Thymus (tissue), 11 donors: ENCODE data around the gene NLRP5. TPM values are rescaled to one million over a fixed set of nuclear protein-coding genes. Genes with fewer than 3 reads are reported as not detected.
"Not testable (repeated sequence)": the region's sequence is repeated elsewhere in the genome, so short reads cannot be mapped to it uniquely, and the experiment has no call there.

ENCODE experiments used
- DNase-seq, 9 donors: peaks; one replicate each; pipeline ENCODE4 v3.0.0-alpha.2; 2013; ENCODE audit warnings: low spot score in 9 of 9, low read depth in 6 of 9, missing footprints in 1 of 9
- H3K27ac ChIP-seq, 2 donors: one replicate each; pipeline ENCODE4 v1.5.1; 2013; ENCODE audit warnings: control low read depth in 1 of 2, low read depth in 1 of 2, low read length in 1 of 2, mild to moderate bottlenecking in 1 of 2, moderate library complexity in 1 of 2
- H3K27me3 ChIP-seq, 2 donors: one replicate each; pipeline ENCODE4 v1.5.1; 2013; ENCODE audit warnings: low read length in 1 of 2; ENCODE audit not compliant: control insufficient read depth in 2 of 2, insufficient read depth in 1 of 2
- H3K36me3 ChIP-seq, 2 donors: one replicate each; pipeline ENCODE4 v1.5.1; 2013; ENCODE audit warnings: low read length in 1 of 2, mild to moderate bottlenecking in 1 of 2, moderate library complexity in 1 of 2; ENCODE audit not compliant: control insufficient read depth in 2 of 2, insufficient read depth in 2 of 2
- H3K4me1 ChIP-seq, 2 donors: one replicate each; pipeline ENCODE4 v1.5.1; 2013; ENCODE audit warnings: low read length in 2 of 2; ENCODE audit not compliant: control insufficient read depth in 2 of 2, insufficient read depth in 2 of 2
- H3K4me3 ChIP-seq, 2 donors: one replicate each; pipeline ENCODE4 v1.5.1; 2013; ENCODE audit warnings: low read length in 2 of 2, control low read depth in 1 of 2, mild to moderate bottlenecking in 1 of 2
- H3K9me3 ChIP-seq, 2 donors: one replicate each; pipeline ENCODE4 v1.5.1; 2013; ENCODE audit warnings: low read length in 1 of 2, mild to moderate bottlenecking in 1 of 2; ENCODE audit not compliant: control insufficient read depth in 2 of 2, insufficient read depth in 1 of 2
- WGBS: extraction: QIAGEN DNeasy Blood & Tissue Kit; methylation state at CpG from one replicate; pipeline ENCODE4 v1.1.7; 2013; 5-methylcytosine and 5-hydroxymethylcytosine counted together
- polyA plus RNA-seq: library from polyadenylated mRNA; stranded (reverse); fragments of 200-250 nt; gene quantifications from one replicate; pipeline ENCODE4 v1.2.3, GENCODE V29; 2013
- total RNA-seq: library from RNA; stranded (reverse); fragments of 120-200 nt; gene quantifications from one replicate; pipeline ENCODE4 v1.2.4, GENCODE V29; 2013
- donor health status: healthy.

Gene NLRP5
- total and polyA plus RNA-seq, 2 donors, result 0.02 TPM; not detected in 1

- Histone ChIP-seq H3K4me1 (no peaks in the 10 kb centered on the region), H3K9me3 (peaks cover 0 to 16% of the 10 kb centered on the region in 2 donors), H3K4me3 (no peak overlapping the region), H3K27ac (no peak overlapping the region), H3K36me3 (peaks cover 8 to 46% of the 10 kb centered on the region in 2 donors), H3K27me3 (no peaks in the 10 kb centered on the region)
- DNase-seq, result no peak
- 92% methylated on average over 38 of the region's 38 CpGs for WGBS
Measured at GRCh38 chr19:56091751-56092546, 105.4 kb downstream of the NLRP5 start.

- peaks cover 0 to 16% of the 10 kb centered on the region in 2 donors for H3K9me3 ChIP-seq
- WGBS, result 98% methylated on average over 32 of the region's 32 CpGs
- DNase-seq, result no peak
- no peaks in the 10 kb centered on the region for H3K27me3 ChIP-seq
- no peaks in the 10 kb centered on the region for H3K4me1 ChIP-seq
- H3K27ac ChIP-seq, result no peak overlapping the region
- H3K4me3 ChIP-seq, result no peak overlapping the region
- H3K36me3 ChIP-seq, result peaks cover 10 to 48% of the 10 kb centered on the region in 2 donors
Measured at GRCh38 chr19:56092685-56093631, 106.4 kb downstream of the NLRP5 start.

- peaks cover 0 to 16% of the 10 kb centered on the region in 2 donors for H3K9me3 ChIP-seq
- 82% methylated on average over 9 of the region's 9 CpGs for WGBS
- H3K27me3 ChIP-seq, result no peaks in the 10 kb centered on the region
- H3K4me1 ChIP-seq, result no peaks in the 10 kb centered on the region
- no peak overlapping the region for H3K4me3 ChIP-seq
- no peak overlapping the region for H3K27ac ChIP-seq
- peaks cover 12 to 43% of the 10 kb centered on the region in 2 donors for H3K36me3 ChIP-seq
- DNase-seq, result no peak
Measured at GRCh38 chr19:56094449-56094848, 107.9 kb downstream of the NLRP5 start.

GRCh38 chr19:56096665-56097064 lies 110.1 kb downstream of the NLRP5 start:
- no peak for DNase-seq
- no peaks in the 10 kb centered on the region for H3K4me1 ChIP-seq
- H3K27ac ChIP-seq, result no peak overlapping the region
- H3K9me3 ChIP-seq, result peaks cover 0 to 16% of the 10 kb centered on the region in 2 donors
- H3K27me3 ChIP-seq, result no peaks in the 10 kb centered on the region
- no peak overlapping the region for H3K4me3 ChIP-seq
- H3K36me3 ChIP-seq, result peaks cover 14 to 50% of the 10 kb centered on the region in 2 donors
- 96% methylated on average over 13 of the region's 13 CpGs for WGBS

GRCh38 chr19:56097306-56097705 lies 110.7 kb downstream of the NLRP5 start:
- H3K9me3 ChIP-seq, result peaks cover 0 to 13% of the 10 kb centered on the region in 2 donors
- H3K4me3 ChIP-seq, result no peak overlapping the region
- no peaks in the 10 kb centered on the region for H3K27me3 ChIP-seq
- no peaks in the 10 kb centered on the region for H3K4me1 ChIP-seq
- peaks cover 20 to 54% of the 10 kb centered on the region in 2 donors for H3K36me3 ChIP-seq
- H3K27ac ChIP-seq, result no peak overlapping the region
- no peak for DNase-seq
- 97% methylated on average over 23 of the region's 23 CpGs for WGBS

- no peak for DNase-seq
- no peaks in the 10 kb centered on the region for H3K27me3 ChIP-seq
- WGBS, result 98% methylated on average over 7 of the region's 7 CpGs
Measured at GRCh38 chr19:56097776-56098175, 111.2 kb downstream of the NLRP5 start.

GRCh38 chr19:56098237-56098636 lies 111.7 kb downstream of the NLRP5 start:
- DNase-seq, H3K4me1 ChIP-seq, H3K9me3 ChIP-seq, H3K27ac ChIP-seq, H3K4me3 ChIP-seq, H3K27me3 ChIP-seq: not testable (repeated sequence)
- H3K36me3 ChIP-seq, result peaks cover 25 to 63% of the 10 kb centered on the region in 2 donors
- WGBS, result 96% methylated on average over 21 of the region's 21 CpGs

More at GRCh38 chr19:56097776-56098175, 111.2 kb downstream of the NLRP5 start:
- Histone ChIP-seq H3K4me3 (no peak overlapping the region), H3K27ac (no peak overlapping the region), H3K9me3 (peaks cover 0 to 8% of the 10 kb centered on the region in 2 donors), H3K4me1 (no peaks in the 10 kb centered on the region), H3K36me3 (peaks cover 23 to 59% of the 10 kb centered on the region in 2 donors)

GRCh38 chr19:56098731-56099568 lies 112.4 kb downstream of the NLRP5 start:
- WGBS, result 99% methylated on average over 31 of the region's 34 CpGs
- no peak for DNase-seq

More at GRCh38 chr19:56098731-56099568, 112.4 kb downstream of the NLRP5 start:
- no peak overlapping the region for H3K27ac ChIP-seq
- H3K36me3 ChIP-seq, result peaks cover 22 to 63% of the 10 kb centered on the region in 2 donors
- no peaks in the 10 kb centered on the region for H3K27me3 ChIP-seq
- H3K9me3 ChIP-seq, result no peaks in the 10 kb centered on the region
- no peaks in the 10 kb centered on the region for H3K4me1 ChIP-seq
- no peak overlapping the region for H3K4me3 ChIP-seq
